GM18517 (cell line): ENCODE measurements around the gene CHKB.

Experiments
- ATAC-seq: cut with Tn5 transposase; IDR thresholded peaks from one replicate; pipeline ENCODE4 v1.9.1; 2021; ENCODE audit warnings: mild to moderate bottlenecking, moderate library complexity; ENCODE audit not compliant: unreplicated experiment

The CHKB gene

GRCh38 chr22:50575426-50575941 is 7.2 kb downstream of the CHKB start:
- no peak for ATAC-seq

GRCh38 chr22:50574383-50574755 is 8.3 kb downstream of the CHKB start:
- ATAC-seq, result no peak

GRCh38 chr22:50573491-50574382 is 8.9 kb downstream of the CHKB start:
- no peak for ATAC-seq

GRCh38 chr22:50572965-50573364 is 9.7 kb downstream of the CHKB start:
- ATAC-seq, result no peak

GRCh38 chr22:50571264-50572175 is 11.1 kb downstream of the CHKB start:
- ATAC-seq, result no peak

- ATAC-seq, result no peak
These were observed 11.8 kb downstream of the CHKB start for GRCh38 chr22:50570861-50571260.

- ATAC-seq, result no peak
These were observed 12.6 kb downstream of the CHKB start for GRCh38 chr22:50569896-50570535.

GRCh38 chr22:50569041-50569459 is 13.6 kb downstream of the CHKB start:
- no peak for ATAC-seq

GRCh38 chr22:50568626-50569025 is 14.0 kb downstream of the CHKB start:
- no peak for ATAC-seq

- ATAC-seq, result no peak
These were observed 14.9 kb downstream of the CHKB start for GRCh38 chr22:50567721-50568252.

GRCh38 chr22:50564289-50564688 is 18.4 kb downstream of the CHKB start:
- no peak for ATAC-seq

- ATAC-seq, result peak; percentile 13
These were observed 19.1 kb downstream of the CHKB start for GRCh38 chr22:50563413-50564160.

- ATAC-seq, result peak; percentile 81
These were observed 19.9 kb downstream of the CHKB start, which contains the start of gene SYCE3 for GRCh38 chr22:50562523-50563412. SYCE3 (minus strand) TSS chr22:50562919; CDS start chr22:50556405, 6,514 bp downstream.

GRCh38 chr22:50561401-50562358 is 21.0 kb downstream of the CHKB start:
- no peak for ATAC-seq

- ATAC-seq, result no peak
These were observed 22.6 kb downstream of the CHKB start for GRCh38 chr22:50560034-50560433.

GRCh38 chr22:50556703-50557102 is 25.9 kb downstream of the CHKB start:
- ATAC-seq, result no peak

- no peak for ATAC-seq
These were observed 29.3 kb downstream of the CHKB start for GRCh38 chr22:50553310-50553709.
